Keratinocyte (primary cell): Measurements from ENCODE around the gene CCDC201. TPM values are rescaled to one million over a fixed set of nuclear protein-coding genes. Genes with fewer than 3 reads are reported as not detected.

Experiments used
- DNase-seq: peaks from one replicate; pipeline ENCODE4 v3.0.0-alpha.2; 2011; ENCODE audit warnings: low read depth, missing footprints, low spot score
- FAIRE-seq: peaks from 2 replicates; lab custom pipeline; 2011; peaks lifted over from hg19 to GRCh38; lab: Jason Lieb, UNC
- H2AFZ ChIP-seq: 2 replicates; pipeline ENCODE4 v1.6.0; 2012; ENCODE audit warnings: low read length, control low read depth, inconsistent platforms; ENCODE audit not compliant: control insufficient read depth
- H3K27ac ChIP-seq: 2 replicates; pipeline ENCODE4 v1.5.1; 2011; ENCODE audit warnings: low read length; ENCODE audit not compliant: control insufficient read depth, insufficient read depth
- H3K27me3 ChIP-seq: 3 replicates; pipeline ENCODE4 v1.6.0; 2011; ENCODE audit warnings: low read length; ENCODE audit not compliant: control insufficient read depth, insufficient read depth; ENCODE audit errors: extremely low read depth
- H3K36me3 ChIP-seq, 2 experiments: 2 replicates in 1 of 2; 3 replicates in 1 of 2; pipeline ENCODE4 v1.5.1; 2011; ENCODE audit warnings: low read length in 2 of 2, mild to moderate bottlenecking in 1 of 2; ENCODE audit not compliant: control insufficient read depth in 2 of 2, insufficient read depth in 2 of 2; ENCODE audit errors: extremely low read depth in 1 of 2
- H3K4me1 ChIP-seq: 3 replicates; pipeline ENCODE4 v1.5.1; 2011; ENCODE audit warnings: low read length; ENCODE audit not compliant: control insufficient read depth, insufficient read depth; ENCODE audit errors: extremely low read depth
- H3K4me2 ChIP-seq: 3 replicates; pipeline ENCODE4 v1.6.0; 2011; ENCODE audit warnings: low read depth, low read length; ENCODE audit not compliant: control insufficient read depth, insufficient read depth; ENCODE audit errors: extremely low read depth
- H3K4me3 ChIP-seq, 3 experiments: fragments of 200-600 bp in 1 of 3; sonication (generic) in 1 of 3; 2 replicates in 2 of 3; 3 replicates in 1 of 3; pipeline ENCODE4 v1.5.1; 2011 to 2016; ENCODE audit warnings: low read length in 3 of 3, mild to moderate bottlenecking in 3 of 3, control low read depth in 2 of 3, inconsistent platforms in 1 of 3, low read depth in 1 of 3, mixed read lengths in 1 of 3, mixed run types in 1 of 3, moderate library complexity in 1 of 3; ENCODE audit not compliant: control insufficient read depth in 2 of 3, insufficient read depth in 2 of 3; ENCODE audit errors: extremely low read depth in 1 of 3
- H3K79me2 ChIP-seq: 2 replicates; pipeline ENCODE4 v1.6.0; 2012; ENCODE audit warnings: low read length; ENCODE audit not compliant: control insufficient read depth, insufficient read depth
- H3K9ac ChIP-seq: 3 replicates; pipeline ENCODE4 v1.6.0; 2011; ENCODE audit warnings: low read length; ENCODE audit not compliant: control insufficient read depth, insufficient read depth; ENCODE audit errors: extremely low read depth
- H3K9me1 ChIP-seq: 3 replicates; pipeline ENCODE4 v1.6.0; 2011; ENCODE audit warnings: low read length; ENCODE audit not compliant: control insufficient read depth, insufficient read depth; ENCODE audit errors: extremely low read depth
- H3K9me3 ChIP-seq: 2 replicates; pipeline ENCODE4 v1.5.1; 2012; ENCODE audit warnings: low read depth, low read length; ENCODE audit not compliant: control insufficient read depth
- H4K20me1 ChIP-seq: 3 replicates; pipeline ENCODE4 v1.6.0; 2011; ENCODE audit warnings: low read length; ENCODE audit not compliant: control insufficient read depth, insufficient read depth; ENCODE audit errors: extremely low read depth
- EZH2 ChIP-seq: IDR thresholded peaks from one replicate; pipeline ENCODE4 v1.6.1; 2012; ENCODE audit warnings: inconsistent platforms, mild to moderate bottlenecking, low read length, moderate library complexity
- dilution Hi-C: fragments of 300-500 bp; cut with MboI; formaldehyde crosslinking; loops from one replicate; pipeline ENCODE4 v1.7.0; 2020; ENCODE audit warnings: low sequenced_read_pairs; ENCODE audit not compliant: extremely low pct_ligation_motif_present
- polyA plus RNA-seq, 5 experiments: library from polyadenylated mRNA; depleted of rRNA in 3 of 5; stranded (reverse) in 3 of 5; stranded (forward) in 1 of 5; unstranded in 1 of 5; fragments of >200 nt; gene quantifications; 1 replicate in 1 of 5; 2 replicates in 3 of 5; 3 replicates in 1 of 5; pipeline versions ENCODE4 v1.2.1 to v1.2.3, GENCODE V29; 2011 to 2012; ENCODE audit warnings: missing spikeins in 2 of 5, low read depth in 1 of 5, low replicate concordance in 1 of 5
- TF ChIP-seq, protein P1 (sequence below), 3 experiments: IDR thresholded peaks in 1 of 3; conservative IDR thresholded peaks in 1 of 3; optimal IDR thresholded peaks in 1 of 3; 2 replicates in 2 of 3; 3 replicates in 1 of 3; pipeline versions ENCODE3 to v1.5.1; 2011; ENCODE audit warnings: low read length in 3 of 3, mild to moderate bottlenecking in 3 of 3, moderate library complexity in 2 of 3, control low read depth in 1 of 3, inconsistent platforms in 1 of 3; ENCODE audit not compliant: insufficient read depth in 2 of 3; ENCODE audit errors: extremely low read depth in 1 of 3

CCDC201 gene
- polyA plus RNA-seq, 1 donor (not counting 4 experiments of a cell fraction or from before 2014, with no cell fraction given), result not detected

DNA sequence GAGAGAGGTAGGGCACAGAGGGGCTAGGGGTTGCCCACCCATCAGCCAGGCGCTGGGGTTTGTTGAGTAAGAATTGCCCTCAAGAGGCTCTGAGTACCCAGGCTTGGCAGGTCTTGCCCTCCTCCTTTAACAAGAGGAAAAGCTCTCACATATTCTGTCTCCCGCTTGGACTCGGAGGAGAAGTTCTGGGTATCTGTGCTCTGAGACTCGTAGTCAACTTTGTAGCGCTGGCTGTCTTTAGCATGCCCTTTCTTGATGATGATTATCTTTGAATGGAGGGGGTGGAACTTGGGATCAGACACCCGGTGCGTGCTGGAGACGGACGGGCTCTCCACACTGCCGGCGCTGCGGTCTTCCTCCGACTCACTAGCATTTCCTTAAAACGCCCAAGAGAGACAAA, 44.2 kb upstream of the CCDC201 start:
- Histone ChIP-seq H3K27me3 (peaks cover 40% of the 10 kb centered on the region), H3K9me1 (no peaks in the 10 kb centered on the region), H3K4me2 (no peak overlapping the region)

DNA sequence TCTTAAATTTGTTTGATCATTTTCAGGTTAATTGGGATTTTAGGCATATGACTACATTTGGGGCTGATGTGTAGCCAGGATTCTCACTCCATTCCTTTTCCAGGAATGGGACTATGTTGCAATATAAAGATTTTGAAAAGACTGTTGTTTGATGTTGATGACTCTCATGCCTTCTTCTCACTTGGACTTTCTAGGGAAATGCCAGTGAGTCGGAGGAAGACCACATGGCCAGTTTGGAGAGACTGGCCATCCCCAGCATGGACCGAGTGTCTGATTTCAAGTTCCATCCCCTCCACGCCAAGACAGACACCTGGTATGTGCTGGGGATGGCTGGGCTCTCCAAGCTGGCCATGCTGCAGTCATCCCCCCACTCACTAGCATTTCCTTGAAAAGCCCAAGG, 42.7 kb upstream of the CCDC201 start:
- Histone ChIP-seq H3K4me2 (no peak overlapping the region), H3K9ac (no peak overlapping the region), H2AFZ (no peak overlapping the region), H3K9me3 (no peaks in the 10 kb centered on the region), H3K4me3 (no peak overlapping the region), H4K20me1 (no peaks in the 10 kb centered on the region), H3K27ac (no peak overlapping the region), H3K79me2 (no peaks in the 10 kb centered on the region), H3K27me3 (peaks cover 32% of the 10 kb centered on the region), H3K9me1 (no peaks in the 10 kb centered on the region), H3K36me3 (no peaks in the 10 kb centered on the region), H3K4me1 (peaks cover 8% of the 10 kb centered on the region)
- FAIRE-seq (no peak), DNase-seq (no peak)
- TF ChIP-seq, protein P1, sequence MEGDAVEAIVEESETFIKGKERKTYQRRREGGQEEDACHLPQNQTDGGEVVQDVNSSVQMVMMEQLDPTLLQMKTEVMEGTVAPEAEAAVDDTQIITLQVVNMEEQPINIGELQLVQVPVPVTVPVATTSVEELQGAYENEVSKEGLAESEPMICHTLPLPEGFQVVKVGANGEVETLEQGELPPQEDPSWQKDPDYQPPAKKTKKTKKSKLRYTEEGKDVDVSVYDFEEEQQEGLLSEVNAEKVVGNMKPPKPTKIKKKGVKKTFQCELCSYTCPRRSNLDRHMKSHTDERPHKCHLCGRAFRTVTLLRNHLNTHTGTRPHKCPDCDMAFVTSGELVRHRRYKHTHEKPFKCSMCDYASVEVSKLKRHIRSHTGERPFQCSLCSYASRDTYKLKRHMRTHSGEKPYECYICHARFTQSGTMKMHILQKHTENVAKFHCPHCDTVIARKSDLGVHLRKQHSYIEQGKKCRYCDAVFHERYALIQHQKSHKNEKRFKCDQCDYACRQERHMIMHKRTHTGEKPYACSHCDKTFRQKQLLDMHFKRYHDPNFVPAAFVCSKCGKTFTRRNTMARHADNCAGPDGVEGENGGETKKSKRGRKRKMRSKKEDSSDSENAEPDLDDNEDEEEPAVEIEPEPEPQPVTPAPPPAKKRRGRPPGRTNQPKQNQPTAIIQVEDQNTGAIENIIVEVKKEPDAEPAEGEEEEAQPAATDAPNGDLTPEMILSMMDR (optimal IDR thresholded peaks at IDR 0.05 in 1 of 3, IDR thresholded peaks at IDR 0.05 in 1 of 3, conservative IDR thresholded peaks at IDR 0.05 in 1 of 3; ENCODE audit: extremely low read depth in 1 of 3, insufficient read depth in 2 of 3, low read length in 3 of 3), result no peak
- no peak for TF ChIP-seq EZH2
- dilution Hi-C loops, result no loop called here

More for the DNA sequence above, 44.2 kb upstream of the CCDC201 start:
- H3K4me3 ChIP-seq, result no peak overlapping the region
- no peaks in the 10 kb centered on the region for H4K20me1 ChIP-seq
- no peak for TF ChIP-seq EZH2
- TF ChIP-seq, protein P1 (optimal IDR thresholded peaks at IDR 0.05 in 1 of 3, IDR thresholded peaks at IDR 0.05 in 1 of 3, conservative IDR thresholded peaks at IDR 0.05 in 1 of 3; ENCODE audit: extremely low read depth in 1 of 3, insufficient read depth in 2 of 3, low read length in 3 of 3), result no peak
- no peak overlapping the region for H2AFZ ChIP-seq
- dilution Hi-C loops, result no loop called here
- no peaks in the 10 kb centered on the region for H3K79me2 ChIP-seq
- no peak overlapping the region for H3K9ac ChIP-seq
- no peak overlapping the region for H3K27ac ChIP-seq
- no peaks in the 10 kb centered on the region for H3K36me3 ChIP-seq
- peaks cover 13% of the 10 kb centered on the region for H3K4me1 ChIP-seq
- DNase-seq (no peak), FAIRE-seq (no peak)
- no peaks in the 10 kb centered on the region for H3K9me3 ChIP-seq
